ENCODE measurements around the gene RCAN2.

The RCAN2 gene

GRCh38 chr6:46491628-46492547 lies 639 bp upstream of the RCAN2 start:
- peak; percentile 25 for DNase-seq (ENCODE audit: low read depth)
- peak; percentile 64 for TF ChIP-seq CTCF (conservative IDR thresholded peaks at IDR 0.05; ENCODE audit: low read length)
- H3K4me3 ChIP-seq (ENCODE audit: low read length) = peak overlapping the region; percentile 73

GRCh38 chr6:46490425-46491200 lies 636 bp downstream of the RCAN2 start:
- H3K4me3 ChIP-seq (ENCODE audit: low read length) = peak overlapping the region; percentile 73
- DNase-seq (ENCODE audit: low read depth) = no peak
- TF ChIP-seq CTCF (conservative IDR thresholded peaks at IDR 0.05; ENCODE audit: low read length) = peak; percentile 22; the same call in 1 of the 2 replicates

GRCh38 chr6:46486181-46486580 lies 5.1 kb downstream of the RCAN2 start:
- no peak overlapping the region for H3K4me3 ChIP-seq (ENCODE audit: low read length)
- TF ChIP-seq CTCF (conservative IDR thresholded peaks at IDR 0.05; ENCODE audit: low read length) = no peak
- DNase-seq (ENCODE audit: low read depth) = peak; percentile 17

- no peak for TF ChIP-seq CTCF (conservative IDR thresholded peaks at IDR 0.05; ENCODE audit: low read length)
- DNase-seq (ENCODE audit: low read depth) = no peak
- H3K4me3 ChIP-seq (ENCODE audit: low read length) = no peak overlapping the region
Observed at GRCh38 chr6:46484081-46484820, 7.0 kb downstream of the RCAN2 start.

- DNase-seq (ENCODE audit: low read depth) = no peak
- no peak overlapping the region for H3K4me3 ChIP-seq (ENCODE audit: low read length)
- no peak for TF ChIP-seq CTCF (conservative IDR thresholded peaks at IDR 0.05; ENCODE audit: low read length)
Observed at GRCh38 chr6:46476301-46476700, 14.9 kb downstream of the RCAN2 start.

GRCh38 chr6:46473881-46474280 lies 17.4 kb downstream of the RCAN2 start:
- no peak overlapping the region for H3K4me3 ChIP-seq (ENCODE audit: low read length)
- TF ChIP-seq CTCF (conservative IDR thresholded peaks at IDR 0.05; ENCODE audit: low read length) = no peak
- DNase-seq (ENCODE audit: low read depth) = peak; percentile 56

Data from AG10803 (cell line).